Esophagus (tissue), 2 donors: ENCODE data around the gene HOXB9. TPM values are rescaled to one million over a fixed set of nuclear protein-coding genes. Genes with fewer than 3 reads are reported as not detected.

ENCODE experiments used
- H3K27ac ChIP-seq, 2 donors: one replicate each; pipeline ENCODE4 v1.5.1; 2013; ENCODE audit warnings: low read depth in 2 of 2, mild to moderate bottlenecking in 2 of 2, inconsistent platforms in 1 of 2, low read length in 1 of 2, moderate library complexity in 1 of 2
- H3K27me3 ChIP-seq, 2 donors: one replicate each; pipeline ENCODE4 v1.6.1; 2013; ENCODE audit warnings: low read length in 2 of 2, control low read depth in 1 of 2, mild to moderate bottlenecking in 1 of 2; ENCODE audit not compliant: insufficient read depth in 2 of 2, control insufficient read depth in 1 of 2
- H3K36me3 ChIP-seq, 2 donors: one replicate each; pipeline ENCODE4 v1.6.1; 2013; ENCODE audit warnings: low read length in 1 of 2; ENCODE audit not compliant: control insufficient read depth in 2 of 2, insufficient read depth in 2 of 2
- H3K4me1 ChIP-seq, 2 donors: one replicate each; pipeline ENCODE4 v1.6.1; 2013; ENCODE audit warnings: low read length in 1 of 2; ENCODE audit not compliant: control insufficient read depth in 2 of 2, insufficient read depth in 2 of 2
- H3K4me3 ChIP-seq, 2 donors: one replicate each; pipeline ENCODE4 v1.5.1; 2013; ENCODE audit warnings: low read length in 2 of 2, mild to moderate bottlenecking in 2 of 2, low read depth in 1 of 2, moderate library complexity in 1 of 2
- H3K9me3 ChIP-seq, 2 donors: one replicate each; pipeline ENCODE4 v1.6.1; 2013; ENCODE audit warnings: mild to moderate bottlenecking in 2 of 2, low read depth in 1 of 2, low read length in 1 of 2, moderate library complexity in 1 of 2; ENCODE audit not compliant: control insufficient read depth in 2 of 2, insufficient read depth in 1 of 2
- WGBS, 2 donors: extraction: QIAGEN DNeasy Blood & Tissue Kit; methylation state at CpG; one replicate each; pipeline ENCODE4 v1.1.7; 2013; 5-methylcytosine and 5-hydroxymethylcytosine counted together
- polyA plus RNA-seq, 2 donors: library from polyadenylated mRNA; stranded (reverse); fragments of 200-250 nt; gene quantifications; one replicate each; pipeline ENCODE4 v1.2.3, GENCODE V29; 2013
- donor health status: healthy with polysubstance abuse.
- donor health status: Bipolar disorder and iron deficiency.

Gene HOXB9
- polyA plus RNA-seq, 2 donors: 0.02 TPM; not detected in 1

DNA sequence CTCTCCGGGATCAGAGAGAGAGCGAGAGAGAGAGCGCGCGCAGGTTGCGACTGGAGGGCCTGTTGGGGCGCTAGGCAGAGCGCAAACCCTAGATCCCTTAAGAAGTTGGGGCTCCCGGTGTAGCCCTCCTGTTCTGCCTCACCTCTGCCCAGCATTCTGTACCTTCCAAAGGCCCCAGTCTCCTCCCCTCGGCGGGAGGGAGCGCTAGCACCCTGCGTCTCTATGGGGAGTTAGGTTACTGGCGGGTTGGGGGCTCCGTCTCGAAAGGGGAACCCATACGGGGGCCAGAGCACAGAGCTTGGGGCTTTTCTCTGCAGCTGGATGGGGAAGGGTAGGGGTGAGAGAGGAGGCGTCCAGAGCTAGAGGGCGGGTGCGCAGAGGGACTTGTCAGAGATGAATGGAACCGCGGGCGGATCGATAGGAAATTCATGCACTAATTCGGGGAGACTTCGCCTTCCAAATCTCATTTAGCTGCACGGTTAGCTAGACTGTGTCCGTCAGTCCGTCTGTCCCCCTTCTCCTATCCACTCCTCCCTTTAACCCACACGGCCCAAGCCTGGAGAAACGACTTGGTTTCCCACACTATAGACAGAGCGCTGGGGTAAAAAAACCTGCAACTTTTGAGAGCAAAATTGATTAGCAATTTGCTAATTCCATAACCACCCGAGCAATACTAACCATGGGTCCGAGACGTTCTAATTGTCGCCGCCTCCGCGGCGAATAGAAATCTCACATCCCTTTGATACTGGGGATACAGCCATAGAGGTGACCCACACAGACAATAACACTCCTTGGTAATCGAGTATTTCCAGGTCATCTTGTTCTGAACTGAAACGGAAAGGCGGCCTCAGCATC, 47.3 kb downstream of the HOXB9 start:
- H3K4me1 ChIP-seq: no peaks in the 10 kb centered on the region
- WGBS, 2 donors: 17 to 18% methylated on average over 43 of the region's 43 CpGs
- H3K27me3 ChIP-seq: no peaks in the 10 kb centered on the region

DNA sequence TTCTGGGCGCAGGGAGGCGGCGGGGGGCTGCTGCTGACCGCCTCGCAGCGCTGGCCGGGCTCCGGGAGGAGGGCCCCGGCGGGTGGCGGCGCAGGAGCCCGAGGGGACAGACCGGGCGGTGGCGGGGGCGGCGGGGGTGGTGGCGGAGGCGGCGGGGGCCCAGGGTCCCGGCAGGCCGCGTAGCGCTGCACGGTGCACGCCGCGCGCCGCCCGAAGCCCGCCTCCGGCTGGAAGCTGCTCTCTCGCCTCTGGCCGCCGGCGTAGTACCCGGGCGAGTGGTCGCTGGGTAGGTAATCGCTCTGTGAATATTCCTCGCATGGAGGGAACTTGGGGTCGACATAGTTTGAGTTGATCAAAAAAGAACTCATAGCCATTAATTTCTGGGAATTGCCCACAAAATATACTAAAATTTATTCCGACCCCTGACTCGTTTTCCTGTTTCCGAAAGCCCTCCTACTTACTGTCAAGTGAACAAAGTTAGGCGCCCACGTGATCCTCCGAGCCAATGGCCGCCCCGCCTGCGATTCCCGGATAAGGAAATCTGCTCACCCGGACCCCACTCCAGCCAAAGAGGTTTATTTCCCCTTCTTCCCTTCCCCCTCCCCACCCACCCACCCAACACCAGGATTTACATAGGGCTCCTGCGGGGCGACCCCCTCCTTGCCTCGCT, 48.1 kb downstream of the HOXB9 start, which contains the start of gene HOXB4:
Gene HOXB4, minus strand, starts transcription at position 405 of the 670 bp plus-strand sequence. Its CDS starts 31 bp downstream, at position 374.
- H3K4me1 ChIP-seq: peaks cover 0 to 3% of the 10 kb centered on the region in 2 donors
- peak within 1 kb of the TSS; percentile 92 to 94 for H3K27ac ChIP-seq
- H3K27me3 ChIP-seq: no peaks in the 10 kb centered on the region
- H3K36me3 ChIP-seq: no peaks in the 10 kb centered on the region
- no peaks in the 10 kb centered on the region for H3K9me3 ChIP-seq
- peak within 1 kb of the TSS; percentile 57 to 62 for H3K4me3 ChIP-seq
- 2% methylated on average over 44 to 58 of the region's 58 CpGs for WGBS, 2 donors

More for the DNA sequence above, 47.3 kb downstream of the HOXB9 start:
- Histone ChIP-seq H3K9me3 (no peaks in the 10 kb centered on the region), H3K27ac (peak overlapping the region; percentile 92 to 94), H3K4me3 (peak overlapping the region; percentile 57 to 62), H3K36me3 (no peaks in the 10 kb centered on the region)

DNA sequence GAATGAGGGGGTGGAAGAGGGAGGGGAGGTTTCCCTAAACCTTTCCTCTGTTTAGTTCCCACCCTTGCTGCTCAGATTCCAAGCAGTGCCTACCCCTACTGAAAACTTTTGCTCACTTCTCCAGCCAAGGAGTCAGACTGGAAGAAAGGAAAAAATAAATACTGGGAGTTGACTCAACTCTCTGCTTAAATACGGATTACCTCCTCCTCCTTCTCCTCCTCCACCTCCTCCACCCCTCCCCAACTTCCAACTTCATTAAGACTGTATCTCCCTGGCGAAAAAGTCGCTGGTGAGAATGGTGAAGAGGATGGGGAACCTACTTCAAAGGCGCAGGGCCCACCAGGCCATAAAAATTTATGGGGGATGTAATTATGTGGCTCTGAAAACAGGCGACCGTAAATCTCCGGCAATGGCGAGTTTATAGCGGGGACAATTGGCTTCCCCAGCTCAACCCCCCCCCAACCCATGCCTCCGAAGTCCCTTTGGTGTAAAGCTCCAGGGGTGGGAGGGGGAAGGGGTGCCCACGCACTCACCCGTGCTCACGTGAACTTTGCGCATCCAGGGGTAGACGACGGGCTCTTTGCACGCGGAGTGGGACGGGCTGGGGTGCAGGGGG, 48.7 kb downstream of the HOXB9 start:
- peaks cover 0 to 3% of the 10 kb centered on the region in 2 donors for H3K4me1 ChIP-seq
- WGBS, 2 donors: 2 to 3% methylated on average over 19 of the region's 19 CpGs
- peak overlapping the region; percentile 92 to 94 for H3K27ac ChIP-seq
- no peaks in the 10 kb centered on the region for H3K27me3 ChIP-seq
- no peaks in the 10 kb centered on the region for H3K9me3 ChIP-seq
- no peaks in the 10 kb centered on the region for H3K36me3 ChIP-seq
- peak overlapping the region; percentile 57 to 62 for H3K4me3 ChIP-seq

DNA sequence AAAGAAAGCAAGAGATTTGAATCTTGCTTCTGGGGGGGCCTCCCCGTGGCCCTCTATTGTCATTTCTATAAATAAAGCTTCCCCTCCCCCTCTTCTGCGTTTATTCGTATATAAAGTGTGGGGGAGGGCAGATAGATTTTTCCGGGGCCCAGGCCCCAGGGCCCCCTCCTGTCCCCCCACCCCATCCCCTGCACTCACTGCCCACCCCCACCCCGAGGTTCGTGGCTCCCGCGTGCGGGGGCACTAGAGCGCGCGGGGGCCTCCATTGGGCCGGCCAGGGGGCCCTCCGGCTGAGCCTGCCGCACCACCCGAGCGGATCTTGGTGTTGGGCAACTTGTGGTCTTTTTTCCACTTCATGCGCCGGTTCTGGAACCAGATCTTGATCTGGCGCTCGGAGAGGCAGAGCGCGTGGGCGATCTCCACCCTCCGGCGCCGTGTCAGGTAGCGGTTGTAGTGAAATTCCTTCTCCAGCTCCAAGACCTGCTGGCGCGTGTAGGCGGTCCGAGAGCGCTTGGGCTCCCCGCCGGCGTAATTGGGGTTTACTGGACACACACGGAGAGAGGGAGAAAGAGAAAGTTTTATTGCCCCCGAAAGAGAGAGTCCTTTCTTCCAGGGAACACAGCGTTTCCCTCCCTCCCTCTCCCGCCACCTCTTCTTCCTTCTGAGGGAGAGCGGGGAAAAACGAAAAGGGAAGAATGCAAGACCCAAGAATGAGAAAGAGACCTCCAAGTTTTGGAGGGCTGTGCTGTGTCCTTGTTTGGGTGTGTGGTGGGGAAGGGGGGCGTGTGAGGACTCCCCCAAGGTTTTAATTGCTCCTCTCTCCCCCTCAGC, 49.5 kb downstream of the HOXB9 start:
- Histone ChIP-seq H3K27ac (peak overlapping the region; percentile 92 to 94), H3K9me3 (no peaks in the 10 kb centered on the region), H3K27me3 (no peaks in the 10 kb centered on the region), H3K4me3 (peak overlapping the region; percentile 57 to 62), H3K36me3 (no peaks in the 10 kb centered on the region), H3K4me1 (peaks cover 0 to 3% of the 10 kb centered on the region in 2 donors)
- 12 to 17% methylated on average over 40 to 43 of the region's 43 CpGs for whole genome bisulfite sequencing, 2 donors

DNA sequence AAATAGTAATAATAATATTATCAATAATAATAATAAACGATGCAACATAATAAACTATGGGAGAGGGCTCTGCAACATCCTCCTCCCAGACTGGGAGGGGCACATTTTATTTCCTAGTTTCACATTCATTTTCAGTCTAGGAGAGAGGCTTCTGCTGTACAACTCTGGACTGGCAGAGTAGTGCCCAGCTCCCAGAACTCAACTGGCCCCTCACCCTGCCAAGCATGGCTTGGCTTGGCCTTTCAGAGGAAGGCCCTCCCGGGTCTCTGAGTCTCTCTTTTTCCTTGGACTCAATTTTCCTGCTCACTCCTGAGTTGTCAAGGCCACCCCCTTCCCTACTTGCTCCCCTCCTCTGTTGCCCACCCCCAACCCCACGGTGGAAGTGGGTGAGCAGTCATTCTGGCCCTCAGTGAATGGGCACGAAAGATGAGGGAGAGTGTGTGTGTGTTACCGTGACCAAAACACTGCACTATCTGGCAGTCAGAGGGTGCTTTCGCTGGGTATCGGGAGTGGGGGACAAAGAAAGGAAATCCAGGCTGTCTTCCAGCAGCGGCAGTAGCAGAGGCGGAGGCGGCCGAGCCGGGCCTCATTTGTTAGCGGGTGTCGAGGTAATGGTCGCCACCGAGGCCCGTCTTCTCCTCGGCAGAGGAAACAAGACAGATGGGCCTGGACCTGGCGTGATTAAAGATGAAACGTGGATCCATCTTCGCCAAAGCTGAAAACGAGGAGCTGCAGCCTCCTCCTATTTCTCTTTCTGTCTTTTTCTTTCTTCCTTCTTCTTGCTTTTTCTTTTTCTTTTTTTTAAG, 50.3 kb downstream of the HOXB9 start:
- H3K27me3 ChIP-seq: no peaks in the 10 kb centered on the region
- H3K9me3 ChIP-seq: no peaks in the 10 kb centered on the region
- peaks cover 0 to 3% of the 10 kb centered on the region in 2 donors for H3K4me1 ChIP-seq
- H3K36me3 ChIP-seq: no peaks in the 10 kb centered on the region
- H3K27ac ChIP-seq: peak overlapping the region; percentile 85 to 92
- WGBS, 2 donors: 26 to 29% methylated on average over 22 of the region's 22 CpGs
- peak overlapping the region in 1 of 2 donors; percentile 57 for H3K4me3 ChIP-seq

DNA sequence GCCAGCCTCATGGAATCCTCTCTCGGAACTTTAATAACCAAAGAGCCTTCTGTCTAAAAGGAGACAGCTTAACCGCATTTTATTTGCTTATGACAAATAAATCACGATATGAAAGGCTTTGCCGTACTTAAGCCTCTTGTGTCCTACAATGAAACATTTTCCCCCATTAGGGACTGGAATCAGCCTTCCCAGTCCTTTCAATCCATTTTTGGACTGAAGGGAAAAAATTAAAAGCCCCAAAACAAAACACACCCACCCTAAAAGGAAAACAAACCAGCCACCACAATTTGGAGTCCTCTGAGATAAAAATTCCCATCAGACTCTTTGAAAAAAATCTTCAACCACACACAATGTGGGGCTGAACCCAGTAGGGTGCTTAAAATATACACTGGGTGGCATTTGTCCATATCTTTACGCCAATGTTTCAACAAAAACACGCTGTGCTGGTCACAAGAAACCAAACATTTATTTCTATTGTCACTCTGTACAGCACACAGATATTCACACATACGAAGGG, 51.0 kb downstream of the HOXB9 start:
- peak overlapping the region; percentile 85 to 92 for H3K27ac ChIP-seq
- H3K36me3 ChIP-seq: no peaks in the 10 kb centered on the region
- H3K4me3 ChIP-seq: peak overlapping the region in 1 of 2 donors; percentile 37
- peaks cover 0 to 3% of the 10 kb centered on the region in 2 donors for H3K4me1 ChIP-seq
- H3K27me3 ChIP-seq: no peaks in the 10 kb centered on the region
- 32 to 37% methylated on average over 7 of the region's 7 CpGs for WGBS, 2 donors
- H3K9me3 ChIP-seq: no peaks in the 10 kb centered on the region

DNA sequence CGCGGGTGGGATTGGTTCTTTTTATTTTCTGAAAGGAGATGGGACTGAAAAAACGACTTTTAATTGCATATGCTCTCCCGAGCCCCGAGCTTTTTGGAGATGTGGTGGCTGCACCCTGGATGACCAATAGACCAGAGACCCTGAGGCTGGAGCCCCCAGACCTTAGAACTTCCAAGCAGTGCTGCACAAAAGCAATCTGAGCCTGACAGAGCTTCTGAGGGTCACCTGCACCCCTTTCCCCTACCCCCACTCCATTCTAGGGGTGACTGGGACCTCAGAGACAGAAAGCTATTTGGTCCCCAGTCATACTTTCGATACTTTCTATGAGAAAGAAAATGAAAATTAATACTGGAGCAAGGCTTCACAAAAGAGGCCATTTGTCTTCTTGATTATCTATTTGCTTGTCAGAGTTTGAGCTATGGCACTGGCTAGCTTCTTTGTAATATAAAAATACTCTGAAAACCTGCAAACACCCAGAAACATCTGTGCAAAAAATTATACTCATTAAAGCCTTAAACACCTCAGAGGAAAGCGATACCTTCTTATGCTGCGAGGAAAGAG, 51.6 kb downstream of the HOXB9 start:
- H3K27me3 ChIP-seq: no peaks in the 10 kb centered on the region
- no peaks in the 10 kb centered on the region for H3K36me3 ChIP-seq
- peaks cover 0 to 3% of the 10 kb centered on the region in 2 donors for H3K4me1 ChIP-seq
- WGBS, 2 donors: 36 to 41% methylated on average over 8 of the region's 8 CpGs
- H3K9me3 ChIP-seq: no peaks in the 10 kb centered on the region
- peak overlapping the region; percentile 92 to 94 for H3K27ac ChIP-seq
- peak overlapping the region in 1 of 2 donors; percentile 37 for H3K4me3 ChIP-seq

DNA sequence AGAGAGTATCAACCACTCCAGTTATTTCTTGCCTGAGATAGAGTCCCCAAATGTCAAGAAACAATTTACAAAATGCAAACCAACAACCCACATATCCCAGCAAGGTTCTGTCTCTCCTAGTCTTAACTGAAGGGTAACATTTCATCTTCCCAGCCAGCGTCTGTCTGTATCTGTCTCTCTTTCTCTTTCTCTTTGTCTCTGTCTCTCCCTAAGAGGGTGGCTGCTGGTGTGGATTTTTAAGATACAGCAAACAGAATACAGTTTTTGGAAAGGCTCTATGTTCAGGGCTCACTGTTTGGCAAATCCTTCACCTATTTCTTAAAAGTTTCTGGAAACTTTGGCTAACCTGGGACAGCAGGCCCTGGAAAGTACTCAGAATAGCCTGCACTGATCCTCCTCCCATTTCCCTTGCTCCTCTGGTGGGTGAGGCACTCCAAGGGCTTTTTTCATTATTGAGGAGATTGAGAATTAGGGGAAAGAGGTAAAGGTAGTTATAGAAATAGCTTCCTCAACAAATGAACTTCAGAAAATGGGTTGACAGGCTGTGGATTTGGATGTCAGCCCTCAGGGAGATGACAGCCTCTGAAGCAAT, 54.2 kb downstream of the HOXB9 start:
- Histone ChIP-seq H3K27ac (peak overlapping the region; percentile 92 to 94), H3K27me3 (no peaks in the 10 kb centered on the region), H3K4me1 (peaks cover 0 to 3% of the 10 kb centered on the region in 2 donors), H3K9me3 (no peaks in the 10 kb centered on the region), H3K36me3 (no peaks in the 10 kb centered on the region), H3K4me3 (no peak overlapping the region)
- 55 to 57% methylated on average over 1 of the region's 1 CpG for WGBS, 2 donors
